LoVo (cell line): ENCODE results near the gene RELN.
"Not testable (repeated sequence)": the region's sequence is repeated elsewhere in the genome, so short reads cannot be mapped to it uniquely, and the experiment has no call there.

Experiments used
- DNase-seq: peaks from one replicate; pipeline ENCODE4 v3.0.0-alpha.2; 2016; ENCODE audit warnings: low spot score

The RELN gene

GRCh38 chr7:103784646-103785286 lies 204.7 kb downstream of the RELN start:
- DNase-seq: no peak

GRCh38 chr7:103781409-103781808 lies 208.0 kb downstream of the RELN start:
- no peak for DNase-seq

- not testable (repeated sequence) for DNase-seq
Observed at GRCh38 chr7:103780561-103780960, 208.9 kb downstream of the RELN start.

GRCh38 chr7:103777440-103777839 lies 212.0 kb downstream of the RELN start:
- no peak for DNase-seq

GRCh38 chr7:103773726-103774125 lies 215.7 kb downstream of the RELN start:
- no peak for DNase-seq

GRCh38 chr7:103772171-103772773 lies 217.2 kb downstream of the RELN start:
- no peak for DNase-seq

- DNase-seq: no peak
Observed at GRCh38 chr7:103771294-103771693, 218.2 kb downstream of the RELN start.

GRCh38 chr7:103766660-103767059 lies 222.8 kb downstream of the RELN start:
- no peak for DNase-seq

- DNase-seq: no peak
Observed at GRCh38 chr7:103765901-103766300, 223.6 kb downstream of the RELN start.

GRCh38 chr7:103764901-103765300 lies 224.6 kb downstream of the RELN start:
- no peak for DNase-seq

- DNase-seq: no peak
Observed at GRCh38 chr7:103762877-103763276, 226.6 kb downstream of the RELN start.

GRCh38 chr7:103762065-103762760 lies 227.2 kb downstream of the RELN start:
- DNase-seq: no peak

GRCh38 chr7:103752995-103753394 lies 236.5 kb downstream of the RELN start:
- no peak for DNase-seq

GRCh38 chr7:103751311-103751880 lies 238.1 kb downstream of the RELN start:
- DNase-seq: no peak

- DNase-seq: no peak
Observed at GRCh38 chr7:103748680-103749079, 240.8 kb downstream of the RELN start.

- no peak for DNase-seq
Observed at GRCh38 chr7:103735377-103735776, 254.1 kb downstream of the RELN start.

GRCh38 chr7:103731169-103731568 lies 258.3 kb downstream of the RELN start:
- no peak for DNase-seq

GRCh38 chr7:103729026-103729425 lies 260.4 kb downstream of the RELN start:
- DNase-seq: no peak

GRCh38 chr7:103727982-103728610 lies 261.4 kb downstream of the RELN start:
- DNase-seq: no peak

GRCh38 chr7:103719070-103719469 lies 270.4 kb downstream of the RELN start:
- DNase-seq: no peak

GRCh38 chr7:103718482-103719061 lies 270.9 kb downstream of the RELN start:
- DNase-seq: no peak

GRCh38 chr7:103717574-103717973 lies 271.9 kb downstream of the RELN start:
- DNase-seq: no peak
